ACC112 (cell line): ENCODE results near the gene OTC.

ENCODE experiments used
- H2AFZ ChIP-seq: fragments of 200-600 bp; sonication (generic); one replicate; pipeline ENCODE4 v1.6.0; 2017; ENCODE audit warnings: antibody characterized with exemption, low read length; ENCODE audit not compliant: unreplicated experiment
- H3K27ac ChIP-seq: fragments of 200-600 bp; sonication (generic); 2 replicates; pipeline ENCODE4 v1.5.1; 2014; ENCODE audit warnings: low read depth, mild to moderate bottlenecking, antibody characterized with exemption, low read length, moderate library complexity
- H3K27me3 ChIP-seq: fragments of 200-600 bp; sonication (generic); 2 replicates; pipeline ENCODE4 v1.6.1; 2014; ENCODE audit warnings: mild to moderate bottlenecking, antibody characterized with exemption, low read length, moderate library complexity, mixed read lengths; ENCODE audit not compliant: insufficient read depth
- H3K36me3 ChIP-seq: fragments of 200-600 bp; sonication (generic); 2 replicates; pipeline ENCODE4 v1.6.1; 2016; ENCODE audit warnings: mild to moderate bottlenecking, antibody characterized with exemption, low read length, moderate library complexity, mixed read lengths; ENCODE audit not compliant: insufficient read depth
- H3K4me1 ChIP-seq: fragments of 200-600 bp; sonication (generic); one replicate; pipeline ENCODE4 v1.6.1; 2016; ENCODE audit warnings: low read length, mixed read lengths; ENCODE audit not compliant: insufficient read depth, unreplicated experiment, control insufficient read depth
- H3K4me3 ChIP-seq: fragments of 200-600 bp; sonication (generic); 2 replicates; pipeline ENCODE4 v1.5.1; 2014; ENCODE audit warnings: mild to moderate bottlenecking, low read depth, low read length
- H3K79me2 ChIP-seq: fragments of 200-600 bp; sonication (generic); one replicate; pipeline ENCODE4 v1.6.0; 2016; ENCODE audit warnings: low read length; ENCODE audit not compliant: control insufficient read depth, unreplicated experiment, insufficient read depth

Gene OTC

DNA sequence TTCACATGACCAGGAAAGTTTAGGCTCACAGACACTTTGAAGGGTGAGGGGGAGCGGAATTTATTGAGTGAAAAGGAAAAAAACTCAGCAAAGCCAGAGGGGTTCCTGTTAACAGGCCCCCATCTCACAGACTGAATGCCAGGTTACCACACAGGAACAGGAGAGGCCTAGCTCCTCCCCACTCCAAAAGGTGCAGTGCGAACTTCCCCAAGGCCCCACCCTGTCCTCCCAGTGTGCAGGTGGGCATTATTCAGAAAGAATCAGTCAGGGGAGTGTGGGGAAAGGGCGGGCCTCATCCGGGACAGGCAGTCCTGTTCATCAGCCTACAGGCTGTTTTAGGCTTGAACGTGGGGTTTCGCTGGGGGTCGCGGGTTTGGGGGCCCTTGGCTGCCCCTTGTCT, 4.0 kb downstream of the OTC start:
- H3K27ac ChIP-seq = no peak overlapping the region
- no peaks in the 10 kb centered on the region for H3K36me3 ChIP-seq
- no peak overlapping the region for H3K4me3 ChIP-seq
- H3K4me1 ChIP-seq = no peaks in the 10 kb centered on the region
- H2AFZ ChIP-seq = no peak overlapping the region
- no peaks in the 10 kb centered on the region for H3K79me2 ChIP-seq
- no peaks in the 10 kb centered on the region for H3K27me3 ChIP-seq

DNA sequence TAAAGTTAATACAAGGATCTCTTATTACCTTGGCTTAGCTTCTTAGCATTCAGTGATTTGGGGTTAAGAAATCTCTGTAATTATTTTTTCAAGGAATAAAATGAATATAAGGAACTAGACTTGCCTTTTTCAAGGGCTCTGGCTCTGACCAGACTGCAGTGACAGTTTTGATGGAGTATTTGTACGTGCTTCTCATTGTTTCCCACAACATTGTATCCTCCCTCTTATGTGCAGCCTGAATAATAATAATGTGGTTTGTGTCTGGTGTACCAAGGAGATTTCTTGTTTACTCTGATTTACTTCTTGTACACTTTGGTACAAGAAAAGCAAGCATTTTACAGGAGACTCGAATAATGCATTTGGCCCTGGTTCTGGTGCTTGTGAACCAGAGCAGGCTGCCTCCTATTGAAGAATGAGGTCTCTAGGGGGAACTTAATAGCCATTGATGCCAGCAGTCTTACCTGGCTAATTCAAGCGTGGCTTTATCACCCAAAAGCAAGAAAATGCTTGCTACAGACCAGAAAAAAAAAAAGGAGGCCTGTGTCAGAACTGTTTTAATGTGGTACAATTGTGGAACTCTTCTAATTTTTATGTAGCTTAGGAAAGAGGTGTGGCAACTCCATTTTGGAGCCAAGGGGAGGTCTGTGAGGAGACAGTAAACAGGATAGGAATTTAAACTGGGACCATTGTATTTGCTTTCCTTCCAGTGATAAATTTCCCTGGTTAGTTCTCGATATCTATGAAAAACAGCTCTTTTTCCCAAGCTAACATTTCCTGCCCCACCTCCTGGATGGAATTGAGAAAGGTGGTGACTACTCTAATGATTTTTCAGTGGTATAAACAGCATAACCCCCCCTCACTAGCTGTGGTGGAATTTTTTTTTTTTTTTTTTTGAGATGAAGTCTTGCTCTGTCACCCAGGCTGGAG, 5.6 kb downstream of the OTC start:
- Histone ChIP-seq H3K27ac (no peak overlapping the region), H3K36me3 (no peaks in the 10 kb centered on the region), H3K4me3 (no peak overlapping the region), H3K4me1 (no peaks in the 10 kb centered on the region), H3K27me3 (no peaks in the 10 kb centered on the region), H2AFZ (no peak overlapping the region), H3K79me2 (no peaks in the 10 kb centered on the region)

DNA sequence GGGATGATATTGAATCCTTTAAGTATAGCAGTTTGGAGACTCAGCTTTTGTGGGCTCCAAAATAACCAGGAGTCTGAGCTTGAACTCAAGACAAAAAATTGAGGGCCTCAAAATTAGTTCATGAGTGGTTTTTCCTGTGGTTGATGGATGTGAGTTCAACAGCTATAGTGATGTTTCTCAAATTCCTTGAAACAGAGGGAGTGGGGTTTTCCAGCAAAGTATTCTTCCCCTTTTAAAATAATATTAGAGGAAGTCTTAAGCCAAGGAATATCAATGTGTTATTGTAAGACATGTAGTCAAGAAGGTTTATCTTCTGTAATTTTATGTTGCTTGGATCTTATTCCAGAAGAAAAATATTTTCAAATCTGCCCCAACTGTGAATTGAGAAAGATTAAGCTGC, 10.6 kb downstream of the OTC start:
- H3K27ac ChIP-seq = no peak overlapping the region
- no peak overlapping the region for H3K4me3 ChIP-seq
- no peaks in the 10 kb centered on the region for H3K4me1 ChIP-seq
- H2AFZ ChIP-seq = no peak overlapping the region
- no peaks in the 10 kb centered on the region for H3K27me3 ChIP-seq
- H3K36me3 ChIP-seq = no peaks in the 10 kb centered on the region
- H3K79me2 ChIP-seq = no peaks in the 10 kb centered on the region

DNA sequence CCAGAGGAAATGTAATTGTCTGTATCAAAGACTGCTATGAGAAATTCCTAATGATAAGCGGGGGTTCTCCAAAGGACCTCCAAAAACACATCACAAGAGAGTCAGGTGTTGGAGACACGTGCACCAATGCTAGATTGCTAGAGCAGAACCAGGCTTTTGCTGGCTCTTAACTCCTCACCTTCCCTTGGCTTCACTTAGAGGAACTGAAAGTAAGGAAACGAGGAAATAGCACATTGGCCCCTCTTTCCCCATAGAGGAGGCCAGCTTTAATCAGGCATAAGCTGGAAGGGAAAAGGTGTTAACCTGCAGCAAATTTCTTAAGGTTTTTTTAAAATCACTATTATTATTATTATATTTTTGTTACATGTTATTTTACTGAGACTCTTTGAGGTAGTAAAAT, 13.6 kb downstream of the OTC start:
- Histone ChIP-seq H3K79me2 (no peaks in the 10 kb centered on the region), H3K4me1 (no peaks in the 10 kb centered on the region), H3K4me3 (no peak overlapping the region), H3K27ac (no peak overlapping the region), H3K36me3 (no peaks in the 10 kb centered on the region), H2AFZ (no peak overlapping the region), H3K27me3 (peaks cover 2% of the 10 kb centered on the region; the same call in 1 of the 2 replicates)

DNA sequence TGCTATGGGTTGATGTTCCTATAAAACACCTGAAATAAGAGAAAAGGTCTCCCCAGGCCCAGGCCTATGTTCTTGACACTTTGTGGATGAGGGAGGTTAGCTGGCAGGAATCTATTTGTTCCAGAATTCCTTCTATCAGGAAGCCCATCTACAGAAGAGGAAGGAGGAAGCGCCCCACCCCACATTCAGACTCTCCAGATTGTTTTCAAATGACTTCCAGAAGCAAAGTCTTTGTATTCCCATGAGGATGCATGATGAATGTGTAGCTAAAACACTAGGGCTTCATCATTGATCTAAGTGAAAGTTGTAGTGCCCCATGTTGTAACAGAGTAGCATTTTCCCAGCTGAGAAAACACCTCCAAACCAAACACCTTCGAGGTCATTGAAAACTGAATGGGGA, 16.4 kb downstream of the OTC start:
- Histone ChIP-seq H3K4me3 (no peak overlapping the region), H3K36me3 (no peaks in the 10 kb centered on the region), H2AFZ (no peak overlapping the region), H3K79me2 (no peaks in the 10 kb centered on the region), H3K4me1 (no peaks in the 10 kb centered on the region), H3K27ac (no peak overlapping the region), H3K27me3 (peaks cover 10% of the 10 kb centered on the region; the same call in 1 of the 2 replicates)

DNA sequence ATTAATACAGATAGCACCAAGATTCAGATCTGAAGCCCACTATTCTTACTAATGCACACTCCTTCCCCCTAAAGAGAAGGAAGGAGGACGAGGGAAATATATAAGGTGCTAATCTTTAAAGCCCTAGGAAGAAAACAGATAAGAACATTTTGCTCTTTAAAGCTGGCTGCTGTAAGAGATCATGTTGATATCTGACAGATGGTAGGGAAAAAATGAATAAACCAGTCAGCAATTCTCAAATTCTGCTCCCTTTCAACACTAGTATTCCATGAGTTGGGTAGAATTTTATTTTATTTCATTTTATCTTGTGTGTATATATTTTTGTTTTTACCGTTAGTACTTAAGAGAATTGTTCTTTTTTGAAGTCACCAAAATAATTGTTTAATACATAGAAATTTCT, 19.2 kb downstream of the OTC start:
- Histone ChIP-seq H2AFZ (no peak overlapping the region), H3K4me3 (no peak overlapping the region), H3K36me3 (no peaks in the 10 kb centered on the region), H3K27ac (no peak overlapping the region), H3K79me2 (no peaks in the 10 kb centered on the region), H3K27me3 (peaks cover 26% of the 10 kb centered on the region), H3K4me1 (no peaks in the 10 kb centered on the region)

DNA sequence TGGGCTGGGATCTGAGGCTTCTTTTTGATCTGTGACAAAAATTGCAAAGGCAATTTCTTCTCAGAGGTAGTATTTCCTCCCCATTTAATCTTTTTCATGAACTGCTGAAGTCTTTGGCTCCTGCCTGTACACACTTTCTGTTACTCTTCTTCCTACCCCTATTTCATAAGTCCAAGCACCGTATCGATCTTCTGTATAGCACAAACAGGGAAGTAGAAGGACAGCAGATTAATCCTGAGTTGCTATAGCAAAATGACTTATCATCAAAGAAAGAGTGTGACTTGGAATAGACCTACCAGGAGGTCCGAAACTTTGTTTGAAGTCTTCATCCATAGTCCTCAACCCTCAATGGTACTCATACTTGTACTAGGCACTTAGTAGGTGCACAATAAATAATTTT, 22.0 kb downstream of the OTC start:
- H3K27ac ChIP-seq = no peak overlapping the region
- no peak overlapping the region for H3K4me3 ChIP-seq
- H3K4me1 ChIP-seq = no peaks in the 10 kb centered on the region
- no peaks in the 10 kb centered on the region for H3K79me2 ChIP-seq
- H3K27me3 ChIP-seq = peaks cover 26% of the 10 kb centered on the region
- H3K36me3 ChIP-seq = no peaks in the 10 kb centered on the region
- H2AFZ ChIP-seq = no peak overlapping the region

DNA sequence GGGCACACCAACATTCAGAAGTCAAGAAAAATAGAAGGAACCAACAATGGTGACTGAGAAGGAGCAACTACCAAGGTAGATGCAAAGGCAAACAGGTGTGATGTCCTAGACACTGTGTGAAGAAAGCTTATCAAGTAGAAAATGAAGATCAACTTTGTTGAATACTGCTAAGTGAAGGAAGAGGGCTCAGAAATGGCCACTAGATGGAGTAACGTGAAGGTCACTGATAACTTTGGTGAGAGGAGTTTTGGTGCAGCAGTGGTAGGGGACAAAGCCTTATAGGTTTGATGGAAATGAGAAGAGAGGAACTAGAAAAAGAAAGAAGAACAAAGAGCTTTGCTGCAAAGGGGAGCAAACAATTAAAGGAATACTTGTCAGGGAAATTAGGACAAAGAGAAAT, 23.5 kb downstream of the OTC start:
- Histone ChIP-seq H2AFZ (no peak overlapping the region), H3K27ac (no peak overlapping the region), H3K36me3 (no peaks in the 10 kb centered on the region), H3K4me1 (no peaks in the 10 kb centered on the region), H3K4me3 (no peak overlapping the region), H3K27me3 (peaks cover 25% of the 10 kb centered on the region), H3K79me2 (no peaks in the 10 kb centered on the region)

DNA sequence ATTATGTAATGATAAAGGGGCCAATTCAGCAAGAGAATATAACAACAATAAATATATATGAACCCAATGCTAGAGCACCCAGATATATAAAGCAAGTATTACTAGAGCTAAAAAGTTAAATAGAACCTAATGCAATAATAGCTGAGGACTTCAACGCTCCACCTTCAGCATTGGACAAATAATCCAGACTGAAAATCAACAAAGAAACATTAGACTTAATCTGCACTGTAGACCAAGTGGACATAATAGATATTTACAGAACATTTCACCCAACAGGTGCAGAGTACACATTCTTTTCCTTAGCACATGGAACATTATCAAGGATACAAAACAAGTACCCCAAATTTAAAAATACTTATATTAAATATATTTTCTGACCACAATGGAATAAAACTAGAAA, 24.3 kb downstream of the OTC start:
- no peaks in the 10 kb centered on the region for H3K4me1 ChIP-seq
- H3K27me3 ChIP-seq = peaks cover 23% of the 10 kb centered on the region
- no peak overlapping the region for H3K27ac ChIP-seq
- no peaks in the 10 kb centered on the region for H3K79me2 ChIP-seq
- H3K4me3 ChIP-seq = no peak overlapping the region
- H2AFZ ChIP-seq = no peak overlapping the region
- H3K36me3 ChIP-seq = no peaks in the 10 kb centered on the region

DNA sequence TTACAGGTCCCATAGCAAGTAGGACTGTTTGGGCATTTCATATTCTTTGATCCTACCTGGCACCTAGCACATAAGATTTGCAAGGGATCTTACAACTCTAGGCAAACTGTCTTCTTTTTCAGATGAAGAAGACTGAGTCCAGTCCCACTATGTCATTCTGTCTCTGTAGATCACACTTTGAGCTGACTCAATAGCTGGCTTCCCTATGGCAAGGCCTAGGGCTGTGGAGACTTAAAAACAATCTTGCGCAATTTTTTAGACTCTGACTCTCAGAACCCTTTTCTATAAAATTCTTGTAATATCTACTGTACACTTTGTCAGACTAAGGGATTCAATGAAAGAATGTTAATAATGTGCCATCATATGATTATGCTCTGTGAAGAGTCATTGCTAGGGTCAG, 26.7 kb downstream of the OTC start:
- H3K79me2 ChIP-seq = no peaks in the 10 kb centered on the region
- no peak overlapping the region for H3K27ac ChIP-seq
- peaks cover 18% of the 10 kb centered on the region for H3K27me3 ChIP-seq
- no peak overlapping the region for H2AFZ ChIP-seq
- no peak overlapping the region for H3K4me3 ChIP-seq
- H3K36me3 ChIP-seq = no peaks in the 10 kb centered on the region
- H3K4me1 ChIP-seq = no peaks in the 10 kb centered on the region

DNA sequence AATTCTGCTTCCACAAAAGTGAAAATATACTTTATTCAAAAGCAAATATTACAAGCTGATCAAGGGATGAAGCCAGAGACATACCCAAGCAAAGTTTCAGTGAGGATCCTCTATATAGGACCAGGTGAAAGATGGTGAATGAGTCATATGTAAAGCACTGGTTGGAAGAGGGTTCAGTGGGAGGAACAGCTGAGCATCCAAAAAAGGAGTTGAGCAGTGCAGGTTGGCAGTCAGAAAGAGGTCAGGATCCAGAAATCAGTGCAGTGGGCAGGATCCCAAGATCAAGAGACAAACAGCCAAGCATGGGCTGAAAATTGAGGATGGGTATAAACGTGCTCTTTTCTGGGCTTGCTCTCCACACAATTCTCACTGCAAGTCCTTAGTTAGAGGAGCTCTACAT, 30.3 kb downstream of the OTC start:
- no peak overlapping the region for H3K4me3 ChIP-seq
- H3K27ac ChIP-seq = no peak overlapping the region
- no peaks in the 10 kb centered on the region for H3K4me1 ChIP-seq
- 0 out of 2 replicates have a peak, but pooled peaks cover 3% of the 10 kb centered on the region for H3K27me3 ChIP-seq
- no peak overlapping the region for H2AFZ ChIP-seq
- H3K36me3 ChIP-seq = no peaks in the 10 kb centered on the region
- H3K79me2 ChIP-seq = no peaks in the 10 kb centered on the region
